Heart left ventricle (tissue), 16 donors: ENCODE data around the gene NEDD8. TPM values are rescaled to one million over a fixed set of nuclear protein-coding genes. Genes with fewer than 3 reads are reported as not detected.
A peak's percentile ranks its signal among the peaks of the same experiment; 100 is the strongest.

Experiments
- ATAC-seq, 4 donors: fragments of 200-7000 bp; cut with Tn5 transposase; one replicate each; pipeline ENCODE4 v1.9.1; 2020 to 2022; ENCODE audit warnings: moderate library complexity in 4 of 4, mild to moderate bottlenecking in 3 of 4, moderate number of reproducible peaks in 1 of 4
- DNase-seq, 5 donors: peaks; one replicate each; pipeline ENCODE4 v3.0.0-alpha.2; 2020
- H3K27ac ChIP-seq, 12 donors: fragments of 200-600 bp; sonication (generic) in 4 of 12; one replicate each; pipeline versions ENCODE4 v1.5.0 to v1.8.0; 2016 to 2022; ENCODE audit warnings: mild to moderate bottlenecking in 2 of 12
- H3K27me3 ChIP-seq, 9 donors: fragments of 200-600 bp; sonication (generic) in 2 of 9; one replicate each; pipeline versions ENCODE4 v1.5.1 to v1.8.0; 2016 to 2022; ENCODE audit warnings: mild to moderate bottlenecking in 3 of 9
- H3K36me3 ChIP-seq, 9 donors: fragments of 200-600 bp; sonication (generic) in 2 of 9; one replicate each; pipeline versions ENCODE4 v1.5.0 to v1.8.0; 2018 to 2022; ENCODE audit warnings: mild to moderate bottlenecking in 2 of 9
- H3K4me1 ChIP-seq, 12 donors: fragments of 200-600 bp; sonication (generic) in 4 of 12; one replicate each; pipeline versions ENCODE4 v1.5.0 to v1.8.0; 2016 to 2022; ENCODE audit warnings: mild to moderate bottlenecking in 3 of 12
- H3K4me3 ChIP-seq, 12 donors: fragments of 200-600 bp; sonication (generic) in 4 of 12; one replicate each; pipeline versions ENCODE4 v1.5.0 to v1.8.0; 2017 to 2022; ENCODE audit warnings: mild to moderate bottlenecking in 9 of 12, moderate library complexity in 4 of 12
- H3K9me3 ChIP-seq, 12 donors: fragments of 200-600 bp; sonication (generic) in 4 of 12; one replicate each; pipeline versions ENCODE4 v1.5.0 to v1.8.0; 2016 to 2022; ENCODE audit warnings: mild to moderate bottlenecking in 1 of 12
- CTCF ChIP-seq, 12 donors: fragments of 200-600 bp; sonication (generic) in 4 of 12; IDR thresholded peaks; one replicate each; pipeline versions ENCODE4 v1.5.0 to v1.8.0; 2018 to 2022; ENCODE audit warnings: antibody characterized with exemption in 12 of 12, mild to moderate bottlenecking in 5 of 12
- POLR2A ChIP-seq, 2 donors: fragments of 450-650 bp; IDR thresholded peaks; one replicate each; pipeline ENCODE4 v1.6.1; 2017; ENCODE audit warnings: antibody characterized with exemption in 2 of 2, mild to moderate bottlenecking in 2 of 2, moderate library complexity in 2 of 2
- WGBS, 4 donors: extraction: QIAGEN DNeasy Blood & Tissue Kit in 2 of 4; methylation state at CpG; one replicate each; pipeline versions ENCODE4 v1.1.5 to v1.1.7; 2013 to 2018; 5-methylcytosine and 5-hydroxymethylcytosine counted together
- intact Hi-C, 10 donors: fragments of 100-400 bp; cut with DNase I; formaldehyde crosslinking; loops; one replicate each; pipeline versions ENCODE4 v1.11.1 to v1.14.2; 2022
- polyA plus RNA-seq, 2 donors: library from polyadenylated mRNA; stranded (reverse); fragments of 200-250 nt; gene quantifications; one replicate each; pipeline ENCODE4 v1.2.3, GENCODE V29; 2013
- total RNA-seq, 9 donors: library from RNA; depleted of rRNA in 2 of 9; stranded (reverse); fragments of >200 nt in 2 of 9; fragmentation: NEBNext Ultra II Directional in 3 of 9; extraction: Animal tissue kit (Norgen Biotek cat#: 25700) in 3 of 9; gene quantifications; one replicate each; pipeline versions ENCODE4 v1.1.0 to v1.2.4, GENCODE V29; 2016 to 2023
- donor health status: ischemic (EF 13 %, LVEDD 7.1; RV severe dilation, severe dysfunction).
- donor health status: healthy with polysubstance abuse.
- donor health status: DM: no; HTN: yes; CAD: no.
- donor health status: DM: no; HTN: no; CAD: no.
- donor health status: ischemic (EF 25% LVEDD 6.9; RV normal size, moderate dysfunction).
- donor health status: ischemic (EF 25% LVEDD 5.7; RV mildly dilated, moderate dysfunction).
- donor health status: healthy.
- donor health status: DM: yes; HTN: yes; CAD: no.
- donor health status: ischemic (EF 35%, LVEDD 5.7; RV mildly dilated, moderate dysfunction).
- donor health status: nonischemic (EF 11% LVEDD 7.7; RV severe dilation, severe dysfunction).
- donor health status: DM: yes; HTN: yes; CAD: no.
- donor health status: PGD.
- donor health status: ischemic (EF 29% LVEDD 5.4; RV normal size, mild dysfunction).
- donor health status: nonischemic (EF 23%, LVEDD 6.1; RV moderate dilation, normal function).

NEDD8 gene
- total and polyA plus RNA-seq, 11 donors, result 174 to 287 (median 206) TPM

GRCh38 chr14:24167469-24168114, 64.6 kb downstream of the NEDD8 start:
- TF ChIP-seq POLR2A (IDR thresholded peaks at IDR 0.05), result no peak
- no peak for TF ChIP-seq CTCF (IDR thresholded peaks at IDR 0.05)
- peaks cover 0 to 74% (median 18%) of the 10 kb centered on the region in 12 donors for H3K4me1 ChIP-seq
- H3K27me3 ChIP-seq, result no peaks in the 10 kb centered on the region
- DNase-seq (peak in 1 of 5 donors; percentile 17), ATAC-seq (no peak)
- 88 to 91% (median 90%) methylated on average over 3 of the region's 3 CpGs for WGBS, 4 donors
- H3K4me3 ChIP-seq, result no peak overlapping the region
- H3K27ac ChIP-seq, result peak overlapping the region in 1 of 12 donors; percentile 78
- H3K36me3 ChIP-seq, result peaks cover 2 to 79% (median 78%) of the 10 kb centered on the region in 9 donors
- intact Hi-C loops, result loop anchor here in 1 of 10 donors (10.0 kb wide), 1 partner anchor 153 kb away; no protein-coding TSS in a partner anchor
- no peaks in the 10 kb centered on the region for H3K9me3 ChIP-seq

Other genes starting within 250 kb of the NEDD8 start
Only the 30 nearest of the 34 such genes appear.
- under 1 TPM in 6 of 9 donors, not detected in 3; 0.05 to 0.38 (median 0.17) TPM for gene CARMIL3, start 180.4 kb downstream of the NEDD8 start, total RNA-seq
- under 1 TPM; 0.08 to 0.15 TPM for gene CARMIL3, start 180.4 kb downstream of the NEDD8 start, polyA plus RNA-seq
- gene CPNE6, start 160.8 kb downstream of the NEDD8 start, total RNA-seq, result under 1 TPM in 3 of 9 donors, not detected in 6; 0.23 to 0.52 (median 0.25) TPM
- gene CPNE6, start 160.8 kb downstream of the NEDD8 start, polyA plus RNA-seq, result not detected
- gene PCK2, start 138.1 kb downstream of the NEDD8 start, total RNA-seq, result 10 to 100 TPM in 2 of 9 donors, 1 to 10 TPM in 7; 2.1 to 14.6 (median 3.9) TPM
- gene PCK2, start 138.1 kb downstream of the NEDD8 start, polyA plus RNA-seq, result 1 to 10 TPM; 1.5 to 5.4 TPM
- gene DCAF11, start 117.6 kb downstream of the NEDD8 start, total RNA-seq, result 100 to 1,000 TPM in 2 of 9 donors, 10 to 100 TPM in 7; 55.1 to 117 (median 75.0) TPM
- gene DCAF11, start 117.6 kb downstream of the NEDD8 start, polyA plus RNA-seq, result 100 to 1,000 TPM in 1 of 2 donors, 10 to 100 TPM in 1; 25.3 to 111 TPM
- gene NRL, start 117.4 kb downstream of the NEDD8 start, total RNA-seq, result 1 to 10 TPM; 1.3 to 2.9 (median 2.1) TPM
- 1 to 10 TPM; 2.1 to 3.0 TPM for gene NRL, start 117.4 kb downstream of the NEDD8 start, polyA plus RNA-seq
- gene FITM1, start 101.7 kb downstream of the NEDD8 start, total RNA-seq, result 100 to 1,000 TPM in 5 of 9 donors, 10 to 100 TPM in 4; 58.5 to 247 (median 107) TPM
- gene FITM1, start 101.7 kb downstream of the NEDD8 start, polyA plus RNA-seq, result 100 to 1,000 TPM in 1 of 2 donors, 10 to 100 TPM in 1; 43.3 to 276 TPM
- 100 to 1,000 TPM in 6 of 9 donors, 10 to 100 TPM in 3; 87.3 to 331 (median 110) TPM for gene PSME1, start 96.2 kb downstream of the NEDD8 start, total RNA-seq
- gene PSME1, start 96.2 kb downstream of the NEDD8 start, polyA plus RNA-seq, result 100 to 1,000 TPM; 125 to 164 TPM
- 10 to 100 TPM in 8 of 9 donors, 1 to 10 TPM in 1; 9.6 to 18.7 (median 13.8) TPM for gene EMC9, start 90.8 kb downstream of the NEDD8 start, total RNA-seq
- 10 to 100 TPM; 20.1 to 30.6 TPM for gene EMC9, start 90.8 kb downstream of the NEDD8 start, polyA plus RNA-seq
- 100 to 1,000 TPM in 3 of 9 donors, 10 to 100 TPM in 6; 51.4 to 360 (median 80.8) TPM for gene PSME2, start 85.8 kb downstream of the NEDD8 start, total RNA-seq
- 100 to 1,000 TPM in 1 of 2 donors, 10 to 100 TPM in 1; 90.4 to 222 TPM for gene PSME2, start 85.8 kb downstream of the NEDD8 start, polyA plus RNA-seq
- gene RNF31, start 84.9 kb downstream of the NEDD8 start, total RNA-seq, result 10 to 100 TPM; 31.6 to 54.2 (median 36.6) TPM
- 10 to 100 TPM; 36.4 to 38.3 TPM for gene RNF31, start 84.9 kb downstream of the NEDD8 start, polyA plus RNA-seq
- 100 to 1,000 TPM in 1 of 9 donors, 10 to 100 TPM in 8; 23.4 to 169 (median 29.8) TPM for gene IRF9, start 71.1 kb downstream of the NEDD8 start, total RNA-seq
- 10 to 100 TPM; 26.6 to 30.4 TPM for gene IRF9, start 71.1 kb downstream of the NEDD8 start, polyA plus RNA-seq
- gene REC8, start 60.3 kb downstream of the NEDD8 start, total RNA-seq, result 10 to 100 TPM in 2 of 9 donors, 1 to 10 TPM in 6, under 1 TPM in 1; 0.32 to 25.3 (median 4.4) TPM
- gene REC8, start 60.3 kb downstream of the NEDD8 start, polyA plus RNA-seq, result 1 to 10 TPM; 2.2 to 4.8 TPM
- 10 to 100 TPM in 8 of 9 donors, 1 to 10 TPM in 1; 9.1 to 25.6 (median 17.2) TPM for gene IPO4, start 43.6 kb downstream of the NEDD8 start, total RNA-seq
- 10 to 100 TPM in 1 of 2 donors, 1 to 10 TPM in 1; 1.8 to 40.0 TPM for gene IPO4, start 43.6 kb downstream of the NEDD8 start, polyA plus RNA-seq
- gene TM9SF1, start 36.9 kb downstream of the NEDD8 start, total RNA-seq, result 10 to 100 TPM; 15.4 to 32.3 (median 26.3) TPM
- gene TM9SF1, start 36.9 kb downstream of the NEDD8 start, polyA plus RNA-seq, result 10 to 100 TPM in 1 of 2 donors, 1 to 10 TPM in 1; 6.1 to 52.8 TPM
- under 1 TPM in 1 of 9 donors, not detected in 8; 0.19 TPM for gene TSSK4, start 26.7 kb downstream of the NEDD8 start, total RNA-seq
- gene TSSK4, start 26.7 kb downstream of the NEDD8 start, polyA plus RNA-seq, result under 1 TPM in 1 of 2 donors, not detected in 1; 0.23 TPM
- gene CHMP4A, start 18.9 kb downstream of the NEDD8 start, total RNA-seq, result 10 to 100 TPM; 20.2 to 42.3 (median 34.5) TPM
- 10 to 100 TPM; 32.1 to 72.8 TPM for gene CHMP4A, start 18.9 kb downstream of the NEDD8 start, polyA plus RNA-seq
- gene MDP1, start 16.3 kb downstream of the NEDD8 start, total RNA-seq, result 10 to 100 TPM; 12.8 to 22.6 (median 15.5) TPM
- gene MDP1, start 16.3 kb downstream of the NEDD8 start, polyA plus RNA-seq, result 10 to 100 TPM; 20.8 to 26.5 TPM
- 10 to 100 TPM; 23.9 to 55.9 (median 32.8) TPM for gene GMPR2, start 562 bp upstream of the NEDD8 start, total RNA-seq
- 10 to 100 TPM; 26.6 to 28.1 TPM for gene GMPR2, start 562 bp upstream of the NEDD8 start, polyA plus RNA-seq
- gene TINF2, start 10.3 kb upstream of the NEDD8 start, total RNA-seq, result 10 to 100 TPM; 34.5 to 58.1 (median 42.6) TPM
- 10 to 100 TPM; 16.1 to 55.4 TPM for gene TINF2, start 10.3 kb upstream of the NEDD8 start, polyA plus RNA-seq
- 10 to 100 TPM in 1 of 9 donors, 1 to 10 TPM in 3, under 1 TPM in 2, not detected in 3; 0.52 to 38.9 (median 1.0) TPM for gene TGM1, start 30.8 kb upstream of the NEDD8 start, total RNA-seq
- under 1 TPM; 0.61 to 0.69 TPM for gene TGM1, start 30.8 kb upstream of the NEDD8 start, polyA plus RNA-seq
- 10 to 100 TPM; 18.8 to 33.1 (median 26.7) TPM for gene RABGGTA, start 39.2 kb upstream of the NEDD8 start, total RNA-seq
- 10 to 100 TPM; 26.3 to 29.2 TPM for gene RABGGTA, start 39.2 kb upstream of the NEDD8 start, polyA plus RNA-seq
- gene DHRS1, start 67.4 kb upstream of the NEDD8 start, total RNA-seq, result 10 to 100 TPM in 6 of 9 donors, 1 to 10 TPM in 3; 6.3 to 18.1 (median 11.3) TPM
- gene DHRS1, start 67.4 kb upstream of the NEDD8 start, polyA plus RNA-seq, result 10 to 100 TPM in 1 of 2 donors, 1 to 10 TPM in 1; 5.5 to 10.7 TPM
- gene NOP9, start 67.5 kb upstream of the NEDD8 start, total RNA-seq, result 10 to 100 TPM; 22.1 to 34.0 (median 27.8) TPM
- gene NOP9, start 67.5 kb upstream of the NEDD8 start, polyA plus RNA-seq, result 10 to 100 TPM; 13.5 to 29.8 TPM
- 10 to 100 TPM in 1 of 9 donors, 1 to 10 TPM in 8; 1.7 to 10.1 (median 3.0) TPM for gene CIDEB, start 75.6 kb upstream of the NEDD8 start, total RNA-seq
- gene CIDEB, start 75.6 kb upstream of the NEDD8 start, polyA plus RNA-seq, result 1 to 10 TPM; 2.6 to 3.2 TPM
- 1 to 10 TPM in 7 of 9 donors, under 1 TPM in 2; 0.81 to 3.8 (median 1.6) TPM for gene LTB4R2, start 77.8 kb upstream of the NEDD8 start, total RNA-seq
- gene LTB4R2, start 77.8 kb upstream of the NEDD8 start, polyA plus RNA-seq, result under 1 TPM; 0.53 to 0.64 TPM
- gene LTB4R, start 79.1 kb upstream of the NEDD8 start, total RNA-seq, result 1 to 10 TPM in 8 of 9 donors, under 1 TPM in 1; 0.92 to 8.8 (median 1.7) TPM
- 1 to 10 TPM; 1.2 to 2.2 TPM for gene LTB4R, start 79.1 kb upstream of the NEDD8 start, polyA plus RNA-seq
- gene ADCY4, start 102.7 kb upstream of the NEDD8 start, total RNA-seq, result 10 to 100 TPM; 20.7 to 47.5 (median 27.5) TPM
- gene ADCY4, start 102.7 kb upstream of the NEDD8 start, polyA plus RNA-seq, result 10 to 100 TPM; 21.9 to 40.4 TPM
- 10 to 100 TPM in 1 of 9 donors, 1 to 10 TPM in 6, under 1 TPM in 2; 0.75 to 10.5 (median 3.0) TPM for gene RIPK3, start 107.6 kb upstream of the NEDD8 start, total RNA-seq
- 1 to 10 TPM; 4.0 to 4.4 TPM for gene RIPK3, start 107.6 kb upstream of the NEDD8 start, polyA plus RNA-seq
- 10 to 100 TPM in 7 of 9 donors, 1 to 10 TPM in 2; 6.5 to 19.1 (median 11.7) TPM for gene NFATC4, start 135.8 kb upstream of the NEDD8 start, total RNA-seq
- 10 to 100 TPM; 12.5 to 23.0 TPM for gene NFATC4, start 135.8 kb upstream of the NEDD8 start, polyA plus RNA-seq
- 10 to 100 TPM in 1 of 9 donors, 1 to 10 TPM in 8; 3.7 to 10.0 (median 7.5) TPM for gene NYNRIN, start 166.6 kb upstream of the NEDD8 start, total RNA-seq
- gene NYNRIN, start 166.6 kb upstream of the NEDD8 start, polyA plus RNA-seq, result 1 to 10 TPM; 3.6 to 6.7 TPM